ENCODE data around the gene PNMA8B.
A peak's percentile ranks its signal among the peaks of the same experiment; 100 is the strongest.

Gene PNMA8B, protein sequence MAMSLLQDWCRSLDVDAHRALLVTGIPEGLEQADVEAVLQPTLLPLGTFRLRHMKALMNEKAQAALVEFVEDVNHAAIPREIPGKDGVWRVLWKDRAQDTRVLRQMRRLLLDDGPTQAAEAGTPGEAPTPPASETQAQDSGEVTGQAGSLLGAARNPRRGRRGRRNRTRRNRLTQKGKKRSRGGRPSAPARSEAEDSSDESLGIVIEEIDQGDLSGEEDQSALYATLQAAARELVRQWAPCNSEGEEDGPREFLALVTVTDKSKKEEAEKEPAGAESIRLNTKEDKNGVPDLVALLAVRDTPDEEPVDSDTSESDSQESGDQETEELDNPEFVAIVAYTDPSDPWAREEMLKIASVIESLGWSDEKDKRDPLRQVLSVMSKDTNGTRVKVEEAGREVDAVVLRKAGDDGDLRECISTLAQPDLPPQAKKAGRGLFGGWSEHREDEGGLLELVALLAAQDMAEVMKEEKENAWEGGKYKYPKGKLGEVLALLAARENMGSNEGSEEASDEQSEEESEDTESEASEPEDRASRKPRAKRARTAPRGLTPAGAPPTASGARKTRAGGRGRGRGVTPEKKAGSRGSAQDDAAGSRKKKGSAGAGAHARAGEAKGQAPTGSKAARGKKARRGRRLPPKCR

DNA sequence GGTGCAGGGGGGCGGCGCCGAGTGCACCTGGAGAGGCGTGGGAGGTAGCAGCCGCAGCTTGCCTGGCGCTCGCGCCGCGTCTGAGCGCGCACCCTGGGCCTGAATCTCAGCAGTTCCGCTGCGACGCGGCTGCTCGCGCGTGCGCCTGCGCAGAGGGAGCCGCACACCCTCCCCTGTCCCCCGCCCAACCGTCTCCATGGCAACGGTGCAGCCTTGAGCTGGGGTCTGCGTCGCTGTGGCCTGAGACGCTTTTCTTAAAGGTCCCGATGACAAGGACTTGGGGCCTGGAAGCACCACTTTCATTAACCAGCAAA, at the start of gene PNMA8B:
PNMA8B (minus strand) TSS at position 82 of the 314 bp plus-strand sequence. CDS start 402 bp downstream, outside the sequence.
- Mint-ChIP-seq H3K9me3 (no peaks in the 10 kb centered on the region), H3K27ac (peak within 1 kb of the TSS in 2 of 3 experiments; percentile 72 to 76), H3K4me3 (peak within 1 kb of the TSS; percentile 72 to 76 (median 73)), H3K36me3 (ENCODE audit: low read depth) (no peaks in the 10 kb centered on the region), H3K4me1 (peaks cover 9% of the 10 kb centered on the region), H3K27me3 (ENCODE audit: low read depth) (peaks cover 20% of the 10 kb centered on the region)
- TF ChIP-seq, protein P1, sequence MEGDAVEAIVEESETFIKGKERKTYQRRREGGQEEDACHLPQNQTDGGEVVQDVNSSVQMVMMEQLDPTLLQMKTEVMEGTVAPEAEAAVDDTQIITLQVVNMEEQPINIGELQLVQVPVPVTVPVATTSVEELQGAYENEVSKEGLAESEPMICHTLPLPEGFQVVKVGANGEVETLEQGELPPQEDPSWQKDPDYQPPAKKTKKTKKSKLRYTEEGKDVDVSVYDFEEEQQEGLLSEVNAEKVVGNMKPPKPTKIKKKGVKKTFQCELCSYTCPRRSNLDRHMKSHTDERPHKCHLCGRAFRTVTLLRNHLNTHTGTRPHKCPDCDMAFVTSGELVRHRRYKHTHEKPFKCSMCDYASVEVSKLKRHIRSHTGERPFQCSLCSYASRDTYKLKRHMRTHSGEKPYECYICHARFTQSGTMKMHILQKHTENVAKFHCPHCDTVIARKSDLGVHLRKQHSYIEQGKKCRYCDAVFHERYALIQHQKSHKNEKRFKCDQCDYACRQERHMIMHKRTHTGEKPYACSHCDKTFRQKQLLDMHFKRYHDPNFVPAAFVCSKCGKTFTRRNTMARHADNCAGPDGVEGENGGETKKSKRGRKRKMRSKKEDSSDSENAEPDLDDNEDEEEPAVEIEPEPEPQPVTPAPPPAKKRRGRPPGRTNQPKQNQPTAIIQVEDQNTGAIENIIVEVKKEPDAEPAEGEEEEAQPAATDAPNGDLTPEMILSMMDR (IDR thresholded peaks at IDR 0.05; ENCODE audit: unreplicated experiment in 3 of 3) = no peak

DNA sequence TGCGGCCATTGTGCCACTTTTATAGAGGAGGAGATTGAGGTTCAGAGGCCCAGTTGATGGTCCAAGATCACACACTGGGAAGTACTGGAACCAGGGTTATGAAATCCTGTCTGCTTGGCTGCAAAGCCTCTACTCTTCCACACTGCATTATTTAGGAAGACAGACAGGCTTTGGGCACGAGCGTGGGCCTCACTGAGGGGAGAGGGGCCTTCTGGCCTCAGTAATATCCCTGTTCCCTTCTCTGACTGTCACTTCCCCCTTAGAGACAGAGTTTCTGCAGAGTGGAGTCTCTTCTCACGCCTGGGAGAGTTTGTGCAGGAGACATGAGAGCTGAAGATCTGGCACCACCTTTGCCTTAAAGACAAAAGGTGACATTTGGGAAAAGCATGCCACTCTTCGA, 49.0 kb upstream of the PNMA8B start:
- H3K27me3 Mint-ChIP-seq (ENCODE audit: low read depth) = peaks cover 3% of the 10 kb centered on the region
- H3K9me3 Mint-ChIP-seq = peaks cover 5% of the 10 kb centered on the region
- peaks cover 3% of the 10 kb centered on the region for H3K4me1 Mint-ChIP-seq
- H3K36me3 Mint-ChIP-seq (ENCODE audit: low read depth) = no peaks in the 10 kb centered on the region
- no peak overlapping the region for H3K4me3 Mint-ChIP-seq
- TF ChIP-seq, protein P1 (IDR thresholded peaks at IDR 0.05; ENCODE audit: unreplicated experiment in 3 of 3) = no peak
- H3K27ac Mint-ChIP-seq = no peak overlapping the region

DNA sequence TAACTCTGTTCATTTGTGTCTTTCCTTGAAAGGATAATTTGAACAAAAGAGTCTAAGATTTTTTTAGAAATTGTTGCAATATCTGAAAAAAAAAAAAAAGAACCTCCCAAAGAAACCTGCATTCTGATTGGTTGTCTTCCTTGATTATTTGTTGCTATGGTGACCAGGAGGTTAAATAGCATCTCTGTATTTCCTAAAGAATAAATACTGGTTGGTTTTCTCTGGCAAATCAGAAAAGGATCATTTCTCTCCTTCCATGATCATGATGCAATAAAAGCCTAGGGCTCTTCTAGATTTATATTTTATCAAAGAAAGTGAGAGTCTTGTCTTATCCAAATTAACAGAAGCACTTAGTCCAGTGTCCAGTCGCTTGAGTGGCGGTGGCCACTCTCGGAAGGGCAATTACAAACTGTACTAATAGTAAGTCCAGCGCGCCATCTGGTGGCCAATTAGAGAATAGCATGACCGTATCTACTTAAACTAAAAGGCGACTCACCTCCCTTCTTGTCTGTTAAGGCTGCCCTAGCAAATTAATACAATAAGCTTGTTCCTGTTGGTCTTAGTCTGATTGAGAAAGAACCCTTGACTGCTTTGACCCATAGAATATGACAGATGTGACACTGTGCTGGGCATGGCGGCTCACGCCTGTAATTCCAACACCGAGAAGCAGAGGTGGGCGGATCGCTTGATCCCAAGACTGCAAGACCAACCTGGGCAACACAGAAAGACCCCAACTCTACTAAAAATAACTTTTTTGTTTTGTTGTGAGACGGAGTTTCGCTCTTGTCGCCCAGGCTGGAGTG, 47.0 kb upstream of the PNMA8B start:
- Mint-ChIP-seq H3K4me3 (no peak overlapping the region), H3K4me1 (peaks cover 3% of the 10 kb centered on the region), H3K9me3 (no peaks in the 10 kb centered on the region), H3K27me3 (ENCODE audit: low read depth) (peaks cover 4% of the 10 kb centered on the region), H3K27ac (no peak overlapping the region), H3K36me3 (ENCODE audit: low read depth) (no peaks in the 10 kb centered on the region)
- TF ChIP-seq, protein P1 (IDR thresholded peaks at IDR 0.05; ENCODE audit: unreplicated experiment in 3 of 3) = peak; percentile 87 to 97 (median 93)

DNA sequence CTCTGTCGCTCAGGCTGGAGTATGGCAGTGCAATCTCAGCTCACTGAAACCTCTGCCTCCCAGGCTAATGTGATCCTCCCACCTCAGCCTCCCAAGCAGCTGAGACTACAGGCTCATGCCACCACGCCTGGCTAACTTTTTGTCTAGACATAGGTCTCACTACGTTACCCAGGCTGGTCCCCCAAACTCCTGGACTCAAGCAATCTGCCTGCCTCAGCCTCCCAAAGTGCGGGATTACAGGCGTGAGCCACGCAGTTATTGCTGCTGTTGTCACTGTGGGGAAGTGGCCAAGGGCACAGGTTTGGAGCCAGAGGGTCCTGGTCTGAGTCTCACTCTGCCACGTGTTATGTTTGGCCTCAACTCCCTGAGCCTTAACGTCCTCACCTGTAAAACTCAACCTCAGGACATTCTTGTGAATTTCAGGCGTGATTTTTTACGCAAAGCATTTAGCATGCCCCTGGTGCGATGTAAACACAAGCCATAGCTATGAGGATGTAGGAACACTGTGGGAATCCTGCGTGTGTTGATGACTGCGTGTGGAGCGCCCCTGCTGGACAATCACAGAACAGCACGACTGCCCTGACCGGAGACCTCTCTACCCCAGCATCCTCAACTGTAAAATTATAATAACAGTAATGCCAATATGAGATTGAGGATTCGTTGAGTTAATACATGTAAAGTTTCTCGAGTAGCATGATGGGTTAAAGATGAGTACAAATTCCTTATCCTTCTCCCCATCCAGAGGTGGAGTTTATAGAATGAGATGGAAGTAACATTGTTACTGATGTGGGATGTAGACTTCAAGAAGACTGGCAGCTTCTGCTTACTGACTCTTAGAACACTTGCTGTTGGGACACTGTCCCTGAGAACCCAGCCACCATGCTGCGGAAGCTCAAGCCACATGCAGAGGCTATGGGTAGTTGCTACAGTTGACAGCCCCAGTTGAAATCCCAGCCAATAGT, 41.8 kb upstream of the PNMA8B start:
- no peak overlapping the region for H3K4me3 Mint-ChIP-seq
- TF ChIP-seq, protein P1 (IDR thresholded peaks at IDR 0.05; ENCODE audit: unreplicated experiment in 3 of 3) = peak; percentile 75 to 79 (median 75)
- H3K27me3 Mint-ChIP-seq (ENCODE audit: low read depth) = peaks cover 5% of the 10 kb centered on the region
- peaks cover under 1% of the 10 kb centered on the region for H3K4me1 Mint-ChIP-seq
- H3K27ac Mint-ChIP-seq = no peak overlapping the region
- H3K9me3 Mint-ChIP-seq = no peaks in the 10 kb centered on the region
- no peaks in the 10 kb centered on the region for H3K36me3 Mint-ChIP-seq (ENCODE audit: low read depth)

DNA sequence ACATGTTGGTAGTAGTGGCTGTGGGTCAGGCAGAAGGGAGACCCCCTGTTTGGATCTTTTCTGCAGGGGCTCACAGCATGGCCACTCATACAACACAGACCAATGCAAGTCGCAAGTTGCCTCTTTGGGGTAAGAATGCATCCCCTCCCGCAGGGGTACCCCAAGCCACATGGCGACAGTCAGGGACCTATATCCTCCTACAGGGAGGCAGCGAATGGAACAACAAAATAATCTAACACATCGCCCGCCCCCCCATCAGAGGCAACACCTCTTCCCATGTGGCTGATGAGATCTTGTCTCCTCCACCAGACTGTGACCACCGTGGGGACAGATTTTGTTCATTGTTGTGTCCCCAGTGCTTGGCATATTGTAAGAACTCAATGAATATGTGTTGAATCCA, 40.7 kb upstream of the PNMA8B start:
- TF ChIP-seq, protein P1 (IDR thresholded peaks at IDR 0.05; ENCODE audit: unreplicated experiment in 3 of 3) = no peak
- no peak overlapping the region for H3K4me3 Mint-ChIP-seq
- no peaks in the 10 kb centered on the region for H3K36me3 Mint-ChIP-seq (ENCODE audit: low read depth)
- H3K4me1 Mint-ChIP-seq = no peaks in the 10 kb centered on the region
- H3K9me3 Mint-ChIP-seq = no peaks in the 10 kb centered on the region
- H3K27ac Mint-ChIP-seq = no peak overlapping the region
- H3K27me3 Mint-ChIP-seq (ENCODE audit: low read depth) = peaks cover 8% of the 10 kb centered on the region
